Astrocyte (in vitro differentiated cells and primary cell): ENCODE measurements around the gene HCN1.

ENCODE experiments used
- EZH2 ChIP-seq: IDR thresholded peaks from 2 replicates; pipeline ENCODE4 v1.6.1; 2012; ENCODE audit warnings: mild to moderate bottlenecking, low read length, inconsistent platforms; ENCODE audit not compliant: insufficient read depth
- TF ChIP-seq, protein P1 (sequence below): IDR thresholded peaks from 2 replicates; pipeline ENCODE4 v1.5.1; 2011; ENCODE audit warnings: low read depth, mild to moderate bottlenecking, inconsistent platforms, low read length, moderate library complexity; ENCODE audit not compliant: insufficient read depth

DNA sequence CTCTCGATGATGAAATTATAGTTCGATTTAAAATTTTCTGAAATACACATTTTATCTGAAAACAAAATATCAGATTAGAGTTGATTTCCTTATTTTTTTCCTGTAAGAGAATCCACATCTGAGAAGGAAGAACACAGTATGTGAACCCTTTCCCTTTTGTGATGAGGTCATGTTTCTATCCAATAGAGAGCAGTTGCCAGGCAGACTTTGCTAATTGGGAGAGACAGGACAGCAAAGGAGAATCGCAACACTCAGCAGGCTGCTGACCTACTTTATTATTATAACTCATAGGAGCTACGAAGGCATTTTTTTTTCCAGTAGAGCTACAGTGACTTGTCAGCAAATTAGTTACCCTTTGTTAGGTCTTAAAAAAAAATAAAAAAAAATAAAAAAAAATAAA, 242.1 kb downstream of the HCN1 start:
- TF ChIP-seq, protein P1, sequence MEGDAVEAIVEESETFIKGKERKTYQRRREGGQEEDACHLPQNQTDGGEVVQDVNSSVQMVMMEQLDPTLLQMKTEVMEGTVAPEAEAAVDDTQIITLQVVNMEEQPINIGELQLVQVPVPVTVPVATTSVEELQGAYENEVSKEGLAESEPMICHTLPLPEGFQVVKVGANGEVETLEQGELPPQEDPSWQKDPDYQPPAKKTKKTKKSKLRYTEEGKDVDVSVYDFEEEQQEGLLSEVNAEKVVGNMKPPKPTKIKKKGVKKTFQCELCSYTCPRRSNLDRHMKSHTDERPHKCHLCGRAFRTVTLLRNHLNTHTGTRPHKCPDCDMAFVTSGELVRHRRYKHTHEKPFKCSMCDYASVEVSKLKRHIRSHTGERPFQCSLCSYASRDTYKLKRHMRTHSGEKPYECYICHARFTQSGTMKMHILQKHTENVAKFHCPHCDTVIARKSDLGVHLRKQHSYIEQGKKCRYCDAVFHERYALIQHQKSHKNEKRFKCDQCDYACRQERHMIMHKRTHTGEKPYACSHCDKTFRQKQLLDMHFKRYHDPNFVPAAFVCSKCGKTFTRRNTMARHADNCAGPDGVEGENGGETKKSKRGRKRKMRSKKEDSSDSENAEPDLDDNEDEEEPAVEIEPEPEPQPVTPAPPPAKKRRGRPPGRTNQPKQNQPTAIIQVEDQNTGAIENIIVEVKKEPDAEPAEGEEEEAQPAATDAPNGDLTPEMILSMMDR = no peak
- TF ChIP-seq EZH2 = no peak
